GM23338 (cell line): ENCODE results near the gene TMTC4.

Source experiments
- CREB1 ChIP-seq: fragments of 250-450 bp; sonication (Bioruptor Pico); IDR thresholded peaks from 2 replicates; pipeline ENCODE4 v1.5.0; 2020; ENCODE audit warnings: low read depth, mild to moderate bottlenecking, moderate library complexity
- CTCF ChIP-seq, 2 experiments: fragments of 200-600 bp in 1 of 2; sonication (generic) in 1 of 2; conservative IDR thresholded peaks; 2 replicates each; pipeline versions ENCODE4 v1.5.1 to v1.6.1; 2016 to 2017; ENCODE audit warnings: antibody characterized with exemption in 2 of 2, low read depth in 2 of 2, mild to moderate bottlenecking in 2 of 2, moderate library complexity in 1 of 2
- ETS1 ChIP-seq: IDR thresholded peaks from 2 replicates; pipeline ENCODE4 v1.6.1; 2016; ENCODE audit warnings: antibody characterized with exemption
- EZH2 ChIP-seq: fragments of 200-600 bp; sonication (generic); IDR thresholded peaks from one replicate; pipeline ENCODE4 v1.8.0; 2017; ENCODE audit warnings: antibody characterized with exemption, mild to moderate bottlenecking, low read depth; ENCODE audit not compliant: unreplicated experiment
- EZH2phosphoT487 ChIP-seq: fragments of 200-600 bp; sonication (generic); IDR thresholded peaks from one replicate; pipeline ENCODE4 v1.8.1; 2018; ENCODE audit warnings: antibody characterized with exemption; ENCODE audit not compliant: unreplicated experiment
- JUNB ChIP-seq: IDR thresholded peaks from one replicate; pipeline ENCODE4 v1.6.1; 2016; ENCODE audit warnings: antibody characterized with exemption; ENCODE audit not compliant: unreplicated experiment
- NANOG ChIP-seq: IDR thresholded peaks from 2 replicates; pipeline ENCODE4 v1.6.1; 2016; ENCODE audit warnings: antibody characterized with exemption, borderline replicate concordance
- POLR2AphosphoS5 ChIP-seq: IDR thresholded peaks from 2 replicates; pipeline ENCODE4 v1.6.1; 2016; ENCODE audit warnings: antibody characterized with exemption, low read depth
- REST ChIP-seq: IDR thresholded peaks from one replicate; pipeline ENCODE4 v1.6.1; 2018; ENCODE audit warnings: antibody characterized with exemption; ENCODE audit not compliant: unreplicated experiment
- STAT1 ChIP-seq: IDR thresholded peaks from one replicate; pipeline ENCODE4 v1.6.1; 2016; ENCODE audit warnings: antibody characterized with exemption; ENCODE audit not compliant: unreplicated experiment
- ZNF114 ChIP-seq: fragments of 250-450 bp; sonication (Bioruptor Pico); IDR thresholded peaks from 2 replicates; pipeline ENCODE4 v1.5.0; 2020; ENCODE audit warnings: mild to moderate bottlenecking, moderate library complexity
- ZNF331 ChIP-seq: fragments of 250-450 bp; sonication (Bioruptor Pico); IDR thresholded peaks from 2 replicates; pipeline ENCODE4 v1.5.0; 2020; ENCODE audit warnings: low read depth, mild to moderate bottlenecking, moderate library complexity
- ZNF462 ChIP-seq: fragments of 250-450 bp; sonication (Bioruptor Pico); IDR thresholded peaks from 2 replicates; pipeline ENCODE4 v1.5.0; 2020; ENCODE audit warnings: mild to moderate bottlenecking, moderate library complexity

- TF ChIP-seq EZH2phosphoT487 = no peak
- TF ChIP-seq ETS1 = no peak
- no peak for TF ChIP-seq CTCF (conservative IDR thresholded peaks at IDR 0.05; ENCODE audit: low read depth in 2 of 2)
- no peak for TF ChIP-seq REST
- TF ChIP-seq EZH2 = no peak
- no peak for TF ChIP-seq POLR2AphosphoS5
- TF ChIP-seq CREB1 (CRISPR knock-in tag) = no peak
- no peak for TF ChIP-seq STAT1
- no peak for TF ChIP-seq NANOG
- no peak for TF ChIP-seq JUNB
- no peak for TF ChIP-seq ZNF114 (CRISPR knock-in tag)
- no peak for TF ChIP-seq ZNF331
- TF ChIP-seq ZNF462 (CRISPR knock-in tag) = no peak
Measured at GRCh38 chr13:100666124-100666523, 8.5 kb downstream of the TMTC4 start.
